WTC11 (cell line): Measurements from ENCODE around the gene IER3IP1. TPM values are rescaled to one million over a fixed set of nuclear protein-coding genes. Genes with fewer than 3 reads are reported as not detected.

Experiments
- ATAC-seq: fragments of 200-7000 bp; cut with Tn5 transposase; 2 replicates; pipeline ENCODE4 v1.10.0; 2021; ENCODE audit warnings: mild to moderate bottlenecking, moderate library complexity
- CTCF ChIA-PET: fragments of 300-600 bp; sonication (Branson Sonifier 250); formaldehyde crosslinking; loops from one replicate; lab custom pipeline; 2021; ENCODE audit warnings: antibody characterized with exemption; lab: Charles Lee
- POLR2A ChIA-PET: fragments of 350-600 bp; sonication (Branson Sonifier 250); formaldehyde crosslinking; loops from one replicate; lab custom pipeline; 2021; ENCODE audit warnings: antibody characterized with exemption; lab: Charles Lee
- DNase-seq: peaks from one replicate; pipeline ENCODE4 v3.0.0; 2021; ENCODE audit warnings: low spot score
- H3K27ac Mint-ChIP-seq: 2 replicates; pipeline ENCODE4 v1.8.0; 2021; ENCODE audit warnings: mixed read lengths
- H3K27me3 Mint-ChIP-seq: 2 replicates; pipeline ENCODE4 v1.8.0; 2021; ENCODE audit warnings: low read depth, mild to moderate bottlenecking, moderate library complexity, mixed read lengths
- H3K36me3 Mint-ChIP-seq: 2 replicates; pipeline ENCODE4 v1.8.0; 2021; ENCODE audit warnings: mixed read lengths
- H3K4me1 Mint-ChIP-seq: 2 replicates; pipeline ENCODE4 v1.8.0; 2022; ENCODE audit warnings: mixed read lengths
- H3K4me3 Mint-ChIP-seq: 2 replicates; pipeline ENCODE4 v1.8.0; 2021; ENCODE audit warnings: mild to moderate bottlenecking, moderate library complexity, mixed read lengths
- H3K9me3 Mint-ChIP-seq: 2 replicates; pipeline ENCODE4 v1.8.0; 2021; ENCODE audit warnings: mixed read lengths
- ATF1 ChIP-seq: sonication (generic); formaldehyde crosslinking; IDR thresholded peaks from 2 replicates; pipeline ENCODE4 v1.8.1; 2023; ENCODE audit warnings: mild to moderate bottlenecking, moderate library complexity, missing genetic modification reagents
- ATF2 ChIP-seq: sonication (generic); formaldehyde crosslinking; IDR thresholded peaks from 2 replicates; pipeline ENCODE4 v1.8.1; 2022; ENCODE audit warnings: low read depth, missing genetic modification reagents, borderline replicate concordance
- CREB1 ChIP-seq: sonication (generic); formaldehyde crosslinking; IDR thresholded peaks from 2 replicates; pipeline ENCODE4 v1.8.0; 2023; ENCODE audit warnings: mild to moderate bottlenecking, missing genetic modification reagents
- CREM ChIP-seq: sonication (generic); formaldehyde crosslinking; IDR thresholded peaks from 2 replicates; pipeline ENCODE4 v1.8.1; 2022; ENCODE audit warnings: mild to moderate bottlenecking, missing genetic modification reagents, moderate library complexity
- E2F5 ChIP-seq: sonication (generic); formaldehyde crosslinking; IDR thresholded peaks from 2 replicates; pipeline ENCODE4 v1.8.1; 2022; ENCODE audit warnings: mild to moderate bottlenecking, moderate library complexity, missing genetic modification reagents
- ERG ChIP-seq: fragments of 250-450 bp; sonication (Bioruptor Pico); IDR thresholded peaks from 2 replicates; pipeline ENCODE4 v1.8.0; 2021; ENCODE audit warnings: mild to moderate bottlenecking
- ESRRA ChIP-seq: sonication (generic); formaldehyde crosslinking; IDR thresholded peaks from 2 replicates; pipeline ENCODE4 v1.8.1; 2022; ENCODE audit warnings: mild to moderate bottlenecking, missing genetic modification reagents, borderline replicate concordance
- FOXJ3 ChIP-seq: sonication (generic); formaldehyde crosslinking; IDR thresholded peaks from 2 replicates; pipeline ENCODE4 v1.9.0; 2021; ENCODE audit warnings: missing genetic modification reagents, mild to moderate bottlenecking, borderline replicate concordance
- GABPB1 ChIP-seq: sonication (generic); formaldehyde crosslinking; IDR thresholded peaks from 2 replicates; pipeline ENCODE4 v1.8.1; 2023; ENCODE audit warnings: mild to moderate bottlenecking, missing genetic modification reagents
- GRHL2 ChIP-seq: fragments of 250-450 bp; sonication (Bioruptor Pico); IDR thresholded peaks from 2 replicates; pipeline ENCODE4 v1.8.0; 2022; ENCODE audit warnings: mild to moderate bottlenecking, moderate library complexity; ENCODE audit not compliant: insufficient replicate concordance, severe bottlenecking
- IRF1 ChIP-seq: sonication (generic); formaldehyde crosslinking; IDR thresholded peaks from 2 replicates; pipeline ENCODE4 v1.8.0; 2023; ENCODE audit warnings: missing genetic modification reagents
- IRF2 ChIP-seq: sonication (generic); formaldehyde crosslinking; IDR thresholded peaks from 2 replicates; pipeline ENCODE4 v1.8.0; 2022; ENCODE audit warnings: low read depth, missing genetic modification reagents, borderline replicate concordance
- JUN ChIP-seq: sonication (generic); formaldehyde crosslinking; IDR thresholded peaks from 2 replicates; pipeline ENCODE4 v1.8.0; 2023; ENCODE audit warnings: mild to moderate bottlenecking, missing genetic modification reagents
- KAT7 ChIP-seq: sonication (generic); formaldehyde crosslinking; IDR thresholded peaks from 2 replicates; pipeline ENCODE4 v1.8.1; 2023; ENCODE audit warnings: missing genetic modification reagents, mild to moderate bottlenecking, borderline replicate concordance
- NR2C2 ChIP-seq: sonication (generic); formaldehyde crosslinking; IDR thresholded peaks from 2 replicates; pipeline ENCODE4 v1.8.0; 2022; ENCODE audit warnings: mild to moderate bottlenecking, missing genetic modification reagents
- OVOL2 ChIP-seq: fragments of 250-450 bp; sonication (Bioruptor Pico); IDR thresholded peaks from 2 replicates; pipeline ENCODE4 v1.9.0; 2021; ENCODE audit warnings: mild to moderate bottlenecking, borderline replicate concordance
- PRRX2 ChIP-seq: fragments of 250-450 bp; sonication (Bioruptor Pico); IDR thresholded peaks from 2 replicates; pipeline ENCODE4 v1.8.0; 2021; ENCODE audit warnings: mild to moderate bottlenecking
- SMAD3 ChIP-seq: sonication (generic); formaldehyde crosslinking; IDR thresholded peaks from 2 replicates; pipeline ENCODE4 v1.8.0; 2022; ENCODE audit warnings: missing genetic modification reagents, mild to moderate bottlenecking, borderline replicate concordance
- SMAD4 ChIP-seq: sonication (generic); formaldehyde crosslinking; IDR thresholded peaks from 2 replicates; pipeline ENCODE4 v1.8.0; 2022; ENCODE audit warnings: mild to moderate bottlenecking, missing genetic modification reagents
- TEAD4 ChIP-seq: sonication (generic); formaldehyde crosslinking; IDR thresholded peaks from 2 replicates; pipeline ENCODE4 v1.8.0; 2022; ENCODE audit warnings: mild to moderate bottlenecking, missing genetic modification reagents
- USF2 ChIP-seq: sonication (generic); formaldehyde crosslinking; IDR thresholded peaks from 2 replicates; pipeline ENCODE4 v1.8.1; 2023; ENCODE audit warnings: mild to moderate bottlenecking, missing genetic modification reagents, moderate library complexity
- ZBTB43 ChIP-seq: sonication (generic); formaldehyde crosslinking; IDR thresholded peaks from 2 replicates; pipeline ENCODE4 v1.8.1; 2023; ENCODE audit warnings: mild to moderate bottlenecking, missing genetic modification reagents
- ZNF219 ChIP-seq: sonication (generic); formaldehyde crosslinking; IDR thresholded peaks from 2 replicates; pipeline ENCODE4 v1.8.0; 2023; ENCODE audit warnings: missing genetic modification reagents, mild to moderate bottlenecking, borderline replicate concordance
- ZNF396 ChIP-seq: fragments of 250-450 bp; sonication (Bioruptor Pico); IDR thresholded peaks from 2 replicates; pipeline ENCODE4 v1.8.0; 2021; ENCODE audit warnings: mild to moderate bottlenecking, moderate library complexity, borderline replicate concordance
- ZNF416 ChIP-seq: fragments of 250-450 bp; sonication (Bioruptor Pico); IDR thresholded peaks from 2 replicates; pipeline ENCODE4 v1.9.0; 2021; ENCODE audit warnings: mild to moderate bottlenecking, inconsistent platforms
- total RNA-seq: library from RNA; stranded (reverse); gene quantifications from 3 replicates; pipeline ENCODE4 v1.2.3, GENCODE V29; 2021

IER3IP1 gene
- total RNA-seq, 1 experiment from 2014 or later, result 7.7 TPM

GRCh38 chr18:47143899-47144485, 32.2 kb downstream of the IER3IP1 start:
- ChIA-PET POLR2A (no interaction called here), CTCF (interaction anchor here (0.9 kb wide), 1 partner anchor 61 kb away, joined by 3 read pairs; no protein-coding TSS in a partner anchor)
- Mint-ChIP-seq H3K4me1 (peaks cover 7% of the 10 kb centered on the region; the same call in 1 of the 2 replicates), H3K9me3 (no peaks in the 10 kb centered on the region), H3K4me3 (no peak overlapping the region), H3K36me3 (peaks cover 4% of the 10 kb centered on the region; the same call in 1 of the 2 replicates), H3K27me3 (no peaks in the 10 kb centered on the region), H3K27ac (no peak overlapping the region)
- no peak for ATAC-seq
- no peak for TF ChIP-seq SMAD3 (CRISPR knock-in tag)
- no peak for TF ChIP-seq ATF1
- no peak for TF ChIP-seq IRF1
- TF ChIP-seq USF2 (CRISPR knock-in tag), result no peak
- TF ChIP-seq CREM (CRISPR knock-in tag), result no peak
- TF ChIP-seq TEAD4 (CRISPR knock-in tag), result no peak
- TF ChIP-seq CREB1 (CRISPR knock-in tag), result no peak
- no peak for TF ChIP-seq ATF2 (CRISPR knock-in tag)
- TF ChIP-seq ZBTB43 (CRISPR knock-in tag), result no peak
- no peak for TF ChIP-seq ZNF416 (CRISPR knock-in tag)
- no peak for TF ChIP-seq IRF2 (CRISPR knock-in tag)
- TF ChIP-seq GABPB1 (CRISPR knock-in tag), result no peak
- no peak for TF ChIP-seq KAT7 (CRISPR knock-in tag)
- no peak for TF ChIP-seq NR2C2 (CRISPR knock-in tag)
- TF ChIP-seq ERG (CRISPR knock-in tag), result no peak
- TF ChIP-seq JUN, result no peak
- DNase-seq, result no peak

- Mint-ChIP-seq H3K4me3 (no peak overlapping the region), H3K27ac (no peak overlapping the region)
- no peak for TF ChIP-seq OVOL2 (CRISPR knock-in tag)
- TF ChIP-seq, all 79 proteins: peak for 0
- Mint-ChIP-seq H3K4me1 (0 out of 2 replicates have a peak, but pooled peaks cover 2% of the 10 kb centered on the region), H3K36me3 (peaks cover 4% of the 10 kb centered on the region; the same call in 1 of the 2 replicates), H3K9me3 (no peaks in the 10 kb centered on the region), H3K27me3 (no peaks in the 10 kb centered on the region)
- POLR2A ChIA-PET, result no interaction called here
- DNase-seq (no peak), ATAC-seq (no peak)
- CTCF ChIA-PET, result interaction anchor here (1.4 kb wide), 1 partner anchor 62 kb away, joined by 4 read pairs; no protein-coding TSS in a partner anchor
Measured at GRCh38 chr18:47143153-47143552, 33.0 kb downstream of the IER3IP1 start.

- no peak overlapping the region for H3K4me3 Mint-ChIP-seq
- peaks cover 8% of the 10 kb centered on the region for H3K36me3 Mint-ChIP-seq
- ATAC-seq (no peak), DNase-seq (no peak)
- no peaks in the 10 kb centered on the region for H3K9me3 Mint-ChIP-seq
- no peaks in the 10 kb centered on the region for H3K4me1 Mint-ChIP-seq
- ChIA-PET CTCF (no interaction called here), POLR2A (interaction anchor here (1.3 kb wide), 1 partner anchor 9 kb away, joined by 3 read pairs; no protein-coding TSS in a partner anchor)
- no peaks in the 10 kb centered on the region for H3K27me3 Mint-ChIP-seq
- no peak overlapping the region for H3K27ac Mint-ChIP-seq
- TF ChIP-seq SMAD4 (no peak), ZNF396 (no peak), ZNF219 (CRISPR knock-in tag) (no peak), FOXJ3 (CRISPR knock-in tag) (no peak), ESRRA (CRISPR knock-in tag) (no peak), PRRX2 (CRISPR knock-in tag) (no peak), ATF1 (no peak), ERG (CRISPR knock-in tag) (no peak), SMAD3 (CRISPR knock-in tag) (no peak), E2F5 (CRISPR knock-in tag) (no peak), GRHL2 (no peak)
Measured at GRCh38 chr18:47141289-47141688, 34.9 kb downstream of the IER3IP1 start.
